ENCODE data around the gene MTX1. TPM values are rescaled to one million over a fixed set of nuclear protein-coding genes. Genes with fewer than 3 reads are reported as not detected.
"Not testable (repeated sequence)": the region's sequence is repeated elsewhere in the genome, so short reads cannot be mapped to it uniquely, and the experiment has no call there.

The MTX1 gene, protein sequence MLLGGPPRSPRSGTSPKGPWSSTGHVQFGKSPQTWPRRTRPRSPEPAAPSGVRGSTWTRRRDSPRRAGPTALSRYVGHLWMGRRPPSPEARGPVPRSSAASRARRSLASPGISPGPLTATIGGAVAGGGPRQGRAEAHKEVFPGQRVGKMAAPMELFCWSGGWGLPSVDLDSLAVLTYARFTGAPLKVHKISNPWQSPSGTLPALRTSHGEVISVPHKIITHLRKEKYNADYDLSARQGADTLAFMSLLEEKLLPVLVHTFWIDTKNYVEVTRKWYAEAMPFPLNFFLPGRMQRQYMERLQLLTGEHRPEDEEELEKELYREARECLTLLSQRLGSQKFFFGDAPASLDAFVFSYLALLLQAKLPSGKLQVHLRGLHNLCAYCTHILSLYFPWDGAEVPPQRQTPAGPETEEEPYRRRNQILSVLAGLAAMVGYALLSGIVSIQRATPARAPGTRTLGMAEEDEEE
- total RNA-seq, result 10 to 100 TPM; 23.0 to 68.4 (median 37.4) TPM

DNA sequence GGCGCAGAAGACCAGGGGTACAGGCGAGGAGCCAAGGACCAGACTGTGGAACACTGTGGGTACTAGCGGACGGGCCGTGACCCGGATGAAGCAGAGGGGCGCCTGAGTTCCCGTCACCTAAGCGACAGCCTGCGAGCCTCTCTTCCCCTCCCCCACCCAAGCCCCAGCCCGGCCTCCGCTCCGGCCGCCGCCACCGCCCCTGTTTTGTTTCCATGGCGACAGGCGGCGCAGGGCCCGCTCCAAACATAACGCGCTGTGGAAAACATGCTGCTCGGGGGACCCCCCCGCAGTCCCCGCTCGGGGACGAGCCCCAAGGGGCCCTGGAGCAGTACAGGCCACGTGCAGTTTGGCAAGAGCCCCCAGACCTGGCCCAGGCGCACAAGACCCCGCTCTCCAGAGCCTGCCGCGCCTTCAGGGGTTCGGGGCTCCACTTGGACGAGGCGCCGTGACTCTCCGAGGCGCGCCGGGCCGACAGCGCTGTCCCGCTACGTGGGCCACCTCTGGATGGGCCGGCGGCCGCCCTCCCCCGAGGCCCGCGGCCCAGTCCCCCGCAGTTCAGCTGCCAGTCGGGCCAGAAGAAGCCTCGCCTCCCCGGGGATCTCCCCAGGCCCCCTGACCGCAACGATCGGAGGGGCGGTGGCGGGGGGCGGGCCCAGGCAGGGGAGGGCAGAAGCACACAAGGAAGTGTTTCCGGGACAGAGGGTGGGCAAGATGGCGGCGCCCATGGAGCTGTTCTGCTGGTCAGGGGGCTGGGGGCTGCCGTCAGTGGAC, at the start of gene MTX1:
TSS of gene MTX1 (plus strand) at position 155 of the 771 bp plus-strand sequence. CDS start at position 265, 110 bp downstream.
- peak; percentile 72 to 78 for TF ChIP-seq POLR2AphosphoS5 (IDR thresholded peaks at IDR 0.05)
- TF ChIP-seq EP300 (IDR thresholded peaks at IDR 0.05), result peak in 1 of 4 donors; percentile 4
- TF ChIP-seq, protein P1, sequence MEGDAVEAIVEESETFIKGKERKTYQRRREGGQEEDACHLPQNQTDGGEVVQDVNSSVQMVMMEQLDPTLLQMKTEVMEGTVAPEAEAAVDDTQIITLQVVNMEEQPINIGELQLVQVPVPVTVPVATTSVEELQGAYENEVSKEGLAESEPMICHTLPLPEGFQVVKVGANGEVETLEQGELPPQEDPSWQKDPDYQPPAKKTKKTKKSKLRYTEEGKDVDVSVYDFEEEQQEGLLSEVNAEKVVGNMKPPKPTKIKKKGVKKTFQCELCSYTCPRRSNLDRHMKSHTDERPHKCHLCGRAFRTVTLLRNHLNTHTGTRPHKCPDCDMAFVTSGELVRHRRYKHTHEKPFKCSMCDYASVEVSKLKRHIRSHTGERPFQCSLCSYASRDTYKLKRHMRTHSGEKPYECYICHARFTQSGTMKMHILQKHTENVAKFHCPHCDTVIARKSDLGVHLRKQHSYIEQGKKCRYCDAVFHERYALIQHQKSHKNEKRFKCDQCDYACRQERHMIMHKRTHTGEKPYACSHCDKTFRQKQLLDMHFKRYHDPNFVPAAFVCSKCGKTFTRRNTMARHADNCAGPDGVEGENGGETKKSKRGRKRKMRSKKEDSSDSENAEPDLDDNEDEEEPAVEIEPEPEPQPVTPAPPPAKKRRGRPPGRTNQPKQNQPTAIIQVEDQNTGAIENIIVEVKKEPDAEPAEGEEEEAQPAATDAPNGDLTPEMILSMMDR (IDR thresholded peaks at IDR 0.05), result peak in 1 of 6 experiments; percentile 39
- TF ChIP-seq POLR2A (IDR thresholded peaks at IDR 0.05), result peak in 3 of 4 donors; percentile 24 to 94 (median 70)
- peaks cover 0 to 10% (median 3%) of the 10 kb centered on the region in 4 donors for H3K36me3 ChIP-seq
- DNase-seq (peak; percentile 93 to 97), ATAC-seq (ENCODE audit: low FRiP score in 2 of 2) (peak; percentile 88 to 92)
- H3K4me1 ChIP-seq, result peaks cover 26 to 32% (median 27%) of the 10 kb centered on the region in 4 donors
- peak within 1 kb of the TSS; percentile 68 to 88 (median 74) for H3K4me3 ChIP-seq
- H3K9me3 ChIP-seq, result no peaks in the 10 kb centered on the region
- no peaks in the 10 kb centered on the region for H3K27me3 ChIP-seq
- 1% methylated on average over 35 of the region's 64 CpGs; no CpG with 5 or more reads in 1 of the 2 donors for WGBS, 2 donors
- peak within 1 kb of the TSS; percentile 97 to 100 (median 98) for H3K27ac ChIP-seq

DNA sequence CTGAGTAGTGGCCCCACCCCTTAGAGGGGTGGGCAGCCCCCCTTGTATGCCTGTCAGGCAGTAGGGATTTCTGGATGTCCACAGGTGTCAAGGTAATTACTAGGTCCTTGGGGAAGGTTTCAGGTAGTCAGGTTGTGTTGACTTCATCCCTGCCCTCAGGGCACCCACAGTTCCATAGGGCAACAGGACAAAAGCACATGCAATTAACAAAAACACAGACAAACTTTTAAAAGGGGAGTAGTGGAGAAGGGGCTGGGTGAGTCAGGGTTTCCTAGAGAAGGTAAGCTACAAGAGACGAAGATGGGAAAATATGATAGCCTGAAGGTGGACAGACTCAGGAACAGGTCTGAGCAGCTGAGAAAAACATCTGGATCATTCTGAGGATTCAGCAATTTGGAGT, 49.5 kb upstream of the MTX1 start:
- TF ChIP-seq EP300 (IDR thresholded peaks at IDR 0.05), result no peak
- TF ChIP-seq POLR2AphosphoS5 (IDR thresholded peaks at IDR 0.05), result no peak
- Histone ChIP-seq H3K36me3 (no peaks in the 10 kb centered on the region), H3K4me1 (no peaks in the 10 kb centered on the region), H3K27ac (no peak overlapping the region), H3K27me3 (no peaks in the 10 kb centered on the region), H3K4me3 (no peak overlapping the region), H3K9me3 (no peaks in the 10 kb centered on the region)
- ATAC-seq (ENCODE audit: low FRiP score in 2 of 2) (no peak), DNase-seq (no peak)
- WGBS, 2 donors, result 81 to 83% methylated on average over 1 of the region's 1 CpG

DNA sequence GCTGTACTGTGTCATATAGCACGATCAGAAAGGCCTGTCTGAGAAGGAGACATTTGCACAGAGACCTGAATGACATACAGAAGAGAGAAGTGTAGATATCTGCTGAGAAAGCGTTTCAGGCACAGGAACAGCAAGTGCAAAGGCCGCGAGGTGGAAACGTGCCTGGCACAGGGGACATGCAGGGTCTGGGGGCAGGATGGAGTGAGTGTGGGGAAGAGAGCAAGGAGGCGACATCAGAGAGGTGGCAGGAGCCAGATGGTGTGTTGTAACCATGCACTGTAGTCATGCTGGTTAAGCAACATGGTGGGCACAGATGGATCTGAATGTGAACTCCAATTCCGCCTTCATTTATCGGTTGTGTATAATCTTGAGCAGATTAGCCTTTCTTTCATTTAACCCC, 48.4 kb upstream of the MTX1 start:
- ATAC-seq (ENCODE audit: low FRiP score in 2 of 2) (no peak), DNase-seq (no peak)
- 70 to 75% methylated on average over 8 of the region's 8 CpGs for WGBS, 2 donors
- Histone ChIP-seq H3K27me3 (no peaks in the 10 kb centered on the region), H3K4me3 (no peak overlapping the region), H3K4me1 (no peaks in the 10 kb centered on the region), H3K27ac (no peak overlapping the region), H3K9me3 (no peaks in the 10 kb centered on the region), H3K36me3 (no peaks in the 10 kb centered on the region)
- TF ChIP-seq POLR2A (IDR thresholded peaks at IDR 0.05), result no peak

DNA sequence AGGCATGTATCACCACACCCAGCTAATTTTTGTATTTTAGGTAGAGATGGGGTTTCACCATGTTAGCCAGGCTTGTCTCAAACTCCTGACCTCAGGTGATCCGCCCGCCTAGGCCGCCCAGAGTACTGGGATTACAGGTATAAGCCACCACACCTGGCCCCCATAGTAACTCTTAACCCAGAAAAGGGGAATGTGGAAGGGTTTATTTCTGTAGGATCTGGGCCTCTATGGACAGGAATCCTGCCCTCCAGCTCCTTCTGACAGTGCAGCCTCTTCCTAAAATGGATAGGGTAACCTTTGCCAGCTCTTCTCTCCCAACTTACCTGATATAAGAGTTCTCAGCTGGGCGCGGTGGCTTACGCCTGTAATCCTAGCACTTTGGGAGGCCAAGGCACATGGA, 45.9 kb upstream of the MTX1 start:
- ATAC-seq (ENCODE audit: low FRiP score in 2 of 2); H3K27ac ChIP-seq; H3K4me3 ChIP-seq; H3K9me3 ChIP-seq; H3K36me3 ChIP-seq; H3K27me3 ChIP-seq; DNase-seq: not testable (repeated sequence)
- WGBS, 2 donors, result 95 to 100% methylated on average over 6 of the region's 6 CpGs
- H3K4me1 ChIP-seq, result peaks cover 16 to 21% (median 17%) of the 10 kb centered on the region in 4 donors

DNA sequence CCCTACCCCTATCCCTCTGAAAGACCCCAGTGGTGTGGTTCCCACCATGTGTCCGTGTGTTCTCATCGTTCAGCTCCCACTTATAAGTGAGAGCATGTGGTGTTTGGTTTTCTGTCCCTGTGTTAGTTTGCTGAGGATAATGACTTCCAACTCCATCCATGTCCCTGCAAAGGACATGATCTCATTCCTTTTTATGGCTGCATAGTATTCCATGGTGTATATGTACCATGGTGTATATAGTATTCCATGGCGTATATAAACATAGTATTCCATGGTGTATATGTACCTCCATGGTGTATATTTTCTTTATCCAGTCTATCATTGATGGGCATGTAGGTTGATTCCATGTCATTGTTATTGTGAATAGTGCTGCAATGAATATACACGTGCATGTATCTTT, 44.7 kb upstream of the MTX1 start:
- H3K4me1 ChIP-seq, result peaks cover 18 to 26% (median 21%) of the 10 kb centered on the region in 4 donors
- not testable (repeated sequence) for H3K27ac ChIP-seq; H3K27me3 ChIP-seq; ATAC-seq (ENCODE audit: low FRiP score in 2 of 2); DNase-seq; H3K9me3 ChIP-seq; H3K36me3 ChIP-seq; H3K4me3 ChIP-seq
- 98% methylated on average over 4 of the region's 4 CpGs for whole genome bisulfite sequencing, 2 donors

DNA sequence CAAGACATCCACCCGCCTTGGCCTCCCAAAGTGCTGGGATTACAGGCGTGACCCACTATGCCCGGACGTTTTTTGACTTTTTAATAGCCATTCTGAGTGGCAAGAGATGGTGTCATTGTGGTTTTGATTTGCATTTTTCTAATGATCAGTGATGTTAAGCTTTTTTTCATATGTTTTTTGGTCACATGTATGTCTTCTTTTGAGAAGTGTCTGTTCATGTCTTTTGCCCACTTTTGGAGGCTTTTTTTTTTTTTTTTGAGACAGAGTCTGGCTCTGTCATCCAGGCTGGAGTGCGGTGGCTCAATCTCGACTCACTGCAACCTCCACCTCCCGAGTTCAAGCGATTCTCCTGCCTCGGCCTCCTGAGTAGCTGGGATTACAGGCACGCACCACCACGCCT, 43.9 kb upstream of the MTX1 start:
- WGBS, 2 donors, result 94 to 98% methylated on average over 11 of the region's 11 CpGs

DNA sequence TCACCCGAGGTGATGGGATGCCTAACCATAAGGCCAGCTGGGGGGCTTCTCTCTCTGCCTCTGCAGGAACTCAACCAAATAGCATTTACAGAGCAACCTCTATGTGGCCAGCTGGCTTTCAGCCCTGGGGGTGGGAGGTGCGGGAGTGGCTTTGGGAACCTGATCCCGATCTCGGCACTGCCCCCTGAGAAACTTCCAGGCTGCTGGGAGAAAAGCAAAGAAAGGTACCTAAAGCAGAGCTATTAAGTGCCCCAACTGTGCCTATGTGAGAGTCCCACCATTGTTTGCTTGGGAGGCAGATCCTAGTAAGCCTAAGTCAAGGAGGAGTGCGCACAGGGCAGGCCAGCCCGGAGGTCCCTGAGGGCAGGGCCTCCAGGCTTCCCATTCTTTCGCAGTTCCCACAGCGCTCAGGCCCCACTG, 42.4 kb upstream of the MTX1 start:
- peaks cover 18 to 26% (median 21%) of the 10 kb centered on the region in 4 donors for H3K4me1 ChIP-seq
- peaks cover 0 to 25% (median 14%) of the 10 kb centered on the region in 4 donors for H3K36me3 ChIP-seq
- TF ChIP-seq POLR2A (IDR thresholded peaks at IDR 0.05) (no peak), EP300 (IDR thresholded peaks at IDR 0.05) (no peak), POLR2AphosphoS5 (IDR thresholded peaks at IDR 0.05) (no peak)
- TF ChIP-seq, protein P1 (IDR thresholded peaks at IDR 0.05), result no peak
- H3K27ac ChIP-seq, result peak overlapping the region; percentile 43 to 87 (median 66)
- H3K27me3 ChIP-seq, result no peaks in the 10 kb centered on the region
- H3K4me3 ChIP-seq, result no peak overlapping the region
- H3K9me3 ChIP-seq, result no peaks in the 10 kb centered on the region
- 56 to 62% methylated on average over 6 to 8 of the region's 8 CpGs for WGBS, 2 donors
- DNase-seq (no peak), ATAC-seq (ENCODE audit: low FRiP score in 2 of 2) (peak in 1 of 2 donors; percentile 2)

More for the DNA sequence above, 43.9 kb upstream of the MTX1 start:
- H3K36me3 ChIP-seq, result peaks cover 0 to 11% (median 11%) of the 10 kb centered on the region in 4 donors
- H3K9me3 ChIP-seq; H3K4me3 ChIP-seq; H3K27me3 ChIP-seq; H3K27ac ChIP-seq; ATAC-seq (ENCODE audit: low FRiP score in 2 of 2); DNase-seq: not testable (repeated sequence)
- peaks cover 18 to 26% (median 21%) of the 10 kb centered on the region in 4 donors for H3K4me1 ChIP-seq

Measured in upper lobe of left lung (tissue), 6 donors.